ENCODE data around the gene VPS4A.
"Not testable (repeated sequence)": the region's sequence is repeated elsewhere in the genome, so short reads cannot be mapped to it uniquely, and the experiment has no call there.

The VPS4A gene

GRCh38 chr16:69277413-69277812, 33.7 kb upstream of the VPS4A start:
- H3K36me3 ChIP-seq (ENCODE audit: control insufficient read depth, insufficient read depth, low read length), result no peaks in the 10 kb centered on the region
- no peak for TF ChIP-seq CTCF (IDR thresholded peaks at IDR 0.05)
- no peak overlapping the region for H3K9ac ChIP-seq
- H3K27me3 ChIP-seq (ENCODE audit: control insufficient read depth, insufficient read depth, low read length), result no peaks in the 10 kb centered on the region
- H3K4me2 ChIP-seq (ENCODE audit: low read length), result no peak overlapping the region
- H2AFZ ChIP-seq, result no peak overlapping the region
- no peaks in the 10 kb centered on the region for H3K9me3 ChIP-seq (ENCODE audit: control insufficient read depth, low read length)
- H3K27ac ChIP-seq, result no peak overlapping the region
- no peaks in the 10 kb centered on the region for H3K4me1 ChIP-seq
- H3K79me2 ChIP-seq, result no peaks in the 10 kb centered on the region
- no peak overlapping the region for H3K4me3 ChIP-seq (ENCODE audit: low read depth, low read length)

GRCh38 chr16:69283851-69284250, 27.3 kb upstream of the VPS4A start:
- no peak for TF ChIP-seq CTCF (IDR thresholded peaks at IDR 0.05)
- Histone ChIP-seq H3K36me3 (ENCODE audit: control insufficient read depth, insufficient read depth, low read length) (no peaks in the 10 kb centered on the region), H3K27ac (no peak overlapping the region)

GRCh38 chr16:69285240-69285639, 25.9 kb upstream of the VPS4A start:
- Histone ChIP-seq H3K27ac (no peak overlapping the region), H3K27me3 (ENCODE audit: control insufficient read depth, insufficient read depth, low read length) (no peaks in the 10 kb centered on the region)

More at GRCh38 chr16:69283851-69284250, 27.3 kb upstream of the VPS4A start:
- H3K27me3 ChIP-seq (ENCODE audit: control insufficient read depth, insufficient read depth, low read length), result no peaks in the 10 kb centered on the region
- no peaks in the 10 kb centered on the region for H3K4me1 ChIP-seq
- peaks cover 10% of the 10 kb centered on the region for H3K79me2 ChIP-seq
- no peak overlapping the region for H3K4me2 ChIP-seq (ENCODE audit: low read length)
- no peak overlapping the region for H3K4me3 ChIP-seq (ENCODE audit: low read depth, low read length)
- no peaks in the 10 kb centered on the region for H3K9me3 ChIP-seq (ENCODE audit: control insufficient read depth, low read length)
- H3K9ac ChIP-seq, result no peak overlapping the region
- H2AFZ ChIP-seq, result no peak overlapping the region

GRCh38 chr16:69286941-69287713, 24.0 kb upstream of the VPS4A start:
- Histone ChIP-seq H2AFZ (no peak overlapping the region), H3K36me3 (ENCODE audit: control insufficient read depth, insufficient read depth, low read length) (no peaks in the 10 kb centered on the region), H3K27ac (no peak overlapping the region), H3K27me3 (ENCODE audit: control insufficient read depth, insufficient read depth, low read length) (no peaks in the 10 kb centered on the region), H3K4me2 (ENCODE audit: low read length) (no peak overlapping the region), H3K9ac (no peak overlapping the region), H3K79me2 (peaks cover 12% of the 10 kb centered on the region), H3K4me1 (no peaks in the 10 kb centered on the region), H3K4me3 (ENCODE audit: low read depth, low read length) (no peak overlapping the region), H3K9me3 (ENCODE audit: control insufficient read depth, low read length) (no peaks in the 10 kb centered on the region)
- peak; percentile 67 for TF ChIP-seq CTCF (IDR thresholded peaks at IDR 0.05)

More at GRCh38 chr16:69285240-69285639, 25.9 kb upstream of the VPS4A start:
- Histone ChIP-seq H3K9me3 (ENCODE audit: control insufficient read depth, low read length) (no peaks in the 10 kb centered on the region), H2AFZ (no peak overlapping the region), H3K36me3 (ENCODE audit: control insufficient read depth, insufficient read depth, low read length) (no peaks in the 10 kb centered on the region), H3K4me1 (no peaks in the 10 kb centered on the region), H3K79me2 (peaks cover 10% of the 10 kb centered on the region), H3K9ac (no peak overlapping the region), H3K4me3 (ENCODE audit: low read depth, low read length) (no peak overlapping the region), H3K4me2 (ENCODE audit: low read length) (no peak overlapping the region)
- TF ChIP-seq CTCF (IDR thresholded peaks at IDR 0.05), result no peak

- not testable (repeated sequence) for H2AFZ ChIP-seq; H3K27me3 ChIP-seq (ENCODE audit: control insufficient read depth, insufficient read depth, low read length); H3K9ac ChIP-seq; H3K4me1 ChIP-seq; H3K27ac ChIP-seq; H3K4me2 ChIP-seq (ENCODE audit: low read length); H3K4me3 ChIP-seq (ENCODE audit: low read depth, low read length); H3K9me3 ChIP-seq (ENCODE audit: control insufficient read depth, low read length); H3K36me3 ChIP-seq (ENCODE audit: control insufficient read depth, insufficient read depth, low read length)
- H3K79me2 ChIP-seq, result peaks cover 13% of the 10 kb centered on the region
These were observed 19.5 kb upstream of the VPS4A start for GRCh38 chr16:69291657-69292056.
